HEK293 (cell line): ENCODE measurements around the gene CHRM5.

Experiments used
- GLIS2 ChIP-seq: fragments of 450-650 bp; formaldehyde crosslinking; IDR thresholded peaks from 2 replicates; pipeline ENCODE4 v1.5.1; 2016; ENCODE audit warnings: missing biosample characterization, missing genetic modification characterization
- HOXA7 ChIP-seq: sonication (generic); formaldehyde crosslinking; IDR thresholded peaks from 2 replicates; pipeline ENCODE4 v1.8.1; 2022; ENCODE audit warnings: missing genetic modification reagents, borderline replicate concordance
- ZNF155 ChIP-seq: fragments of 450-650 bp; formaldehyde crosslinking; IDR thresholded peaks from 2 replicates; pipeline ENCODE4 v1.5.1; 2016; ENCODE audit warnings: missing biosample characterization, missing genetic modification characterization
- ZNF274 ChIP-seq, 2 experiments: fragments of 200-500 bp in 1 of 2; fragments of 450-650 bp in 1 of 2; sonication (Bioruptor generic) in 1 of 2; formaldehyde crosslinking in 1 of 2; IDR thresholded peaks; 2 replicates each; pipeline versions ENCODE4 v1.5.1 to v1.6.1; 2014 to 2016; ENCODE audit warnings: borderline replicate concordance in 1 of 2, inconsistent platforms in 1 of 2, low read length in 1 of 2, missing biosample characterization in 1 of 2, missing genetic modification characterization in 1 of 2
- ZNF302 ChIP-seq: fragments of 450-650 bp; formaldehyde crosslinking; IDR thresholded peaks from 2 replicates; pipeline ENCODE4 v1.5.1; 2016; ENCODE audit warnings: missing biosample characterization, missing genetic modification characterization, low read depth
- TF ChIP-seq, protein P1 (sequence below): fragments of 450-650 bp; formaldehyde crosslinking; IDR thresholded peaks from 2 replicates; pipeline ENCODE4 v1.5.1; 2016; ENCODE audit warnings: missing biosample characterization, missing genetic modification characterization

GRCh38 chr15:34014556-34014955 is 46.3 kb downstream of the CHRM5 start:
- TF ChIP-seq ZNF302: no peak
- TF ChIP-seq HOXA7 (CRISPR knock-in tag): no peak
- TF ChIP-seq ZNF155 (tag by site-specific recombination): no peak
- TF ChIP-seq, protein P1, sequence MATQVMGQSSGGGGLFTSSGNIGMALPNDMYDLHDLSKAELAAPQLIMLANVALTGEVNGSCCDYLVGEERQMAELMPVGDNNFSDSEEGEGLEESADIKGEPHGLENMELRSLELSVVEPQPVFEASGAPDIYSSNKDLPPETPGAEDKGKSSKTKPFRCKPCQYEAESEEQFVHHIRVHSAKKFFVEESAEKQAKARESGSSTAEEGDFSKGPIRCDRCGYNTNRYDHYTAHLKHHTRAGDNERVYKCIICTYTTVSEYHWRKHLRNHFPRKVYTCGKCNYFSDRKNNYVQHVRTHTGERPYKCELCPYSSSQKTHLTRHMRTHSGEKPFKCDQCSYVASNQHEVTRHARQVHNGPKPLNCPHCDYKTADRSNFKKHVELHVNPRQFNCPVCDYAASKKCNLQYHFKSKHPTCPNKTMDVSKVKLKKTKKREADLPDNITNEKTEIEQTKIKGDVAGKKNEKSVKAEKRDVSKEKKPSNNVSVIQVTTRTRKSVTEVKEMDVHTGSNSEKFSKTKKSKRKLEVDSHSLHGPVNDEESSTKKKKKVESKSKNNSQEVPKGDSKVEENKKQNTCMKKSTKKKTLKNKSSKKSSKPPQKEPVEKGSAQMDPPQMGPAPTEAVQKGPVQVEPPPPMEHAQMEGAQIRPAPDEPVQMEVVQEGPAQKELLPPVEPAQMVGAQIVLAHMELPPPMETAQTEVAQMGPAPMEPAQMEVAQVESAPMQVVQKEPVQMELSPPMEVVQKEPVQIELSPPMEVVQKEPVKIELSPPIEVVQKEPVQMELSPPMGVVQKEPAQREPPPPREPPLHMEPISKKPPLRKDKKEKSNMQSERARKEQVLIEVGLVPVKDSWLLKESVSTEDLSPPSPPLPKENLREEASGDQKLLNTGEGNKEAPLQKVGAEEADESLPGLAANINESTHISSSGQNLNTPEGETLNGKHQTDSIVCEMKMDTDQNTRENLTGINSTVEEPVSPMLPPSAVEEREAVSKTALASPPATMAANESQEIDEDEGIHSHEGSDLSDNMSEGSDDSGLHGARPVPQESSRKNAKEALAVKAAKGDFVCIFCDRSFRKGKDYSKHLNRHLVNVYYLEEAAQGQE: no peak
- no peak for TF ChIP-seq GLIS2 (tag by site-specific recombination)
- TF ChIP-seq ZNF274 (IDR thresholded peaks at IDR 0.05; ENCODE audit: low read length): no peak
- TF ChIP-seq ZNF274 (tag by site-specific recombination; IDR thresholded peaks at IDR 0.05; ENCODE audit: borderline replicate concordance): no peak
